Omental fat pad (tissue), 4 donors: Measurements from ENCODE around the gene UBAC1. TPM values are rescaled to one million over a fixed set of nuclear protein-coding genes. Genes with fewer than 3 reads are reported as not detected.

Source experiments
- ATAC-seq: fragments of 150-250 bp; one replicate; pipeline ENCODE4 v1.9.1; 2016; ENCODE audit warnings: mild to moderate bottlenecking, moderate library complexity; ENCODE audit not compliant: low FRiP score
- DNase-seq: peaks from one replicate; pipeline ENCODE4 v3.0.0-alpha.2; 2019; ENCODE audit warnings: low spot score
- CTCF ChIP-seq, 3 donors: fragments of 450-650 bp; IDR thresholded peaks; one replicate each; pipeline ENCODE4 v1.5.1; 2016 to 2017; ENCODE audit warnings: antibody characterized with exemption in 3 of 3, mild to moderate bottlenecking in 3 of 3, moderate library complexity in 2 of 3
- total RNA-seq, 4 donors: library from RNA; depleted of rRNA; stranded (reverse); fragments of >200 nt; gene quantifications; one replicate each; pipeline ENCODE4 v1.1.0, GENCODE V29; 2016

The UBAC1 gene
- total RNA-seq, 4 donors from 2014 or later = 28.4 to 56.7 (median 34.6) TPM

GRCh38 chr9:136002215-136002614, 41.0 kb upstream of the UBAC1 start:
- ATAC-seq = no peak
- DNase-seq = no peak
- no peak for TF ChIP-seq CTCF (IDR thresholded peaks at IDR 0.05)

GRCh38 chr9:136001231-136001630, 40.1 kb upstream of the UBAC1 start:
- DNase-seq (no peak), ATAC-seq (no peak)
- TF ChIP-seq CTCF (IDR thresholded peaks at IDR 0.05) = no peak

- DNase-seq (no peak), ATAC-seq (no peak)
- TF ChIP-seq CTCF (IDR thresholded peaks at IDR 0.05) = no peak
Observed at GRCh38 chr9:135998410-135999071, 37.4 kb upstream of the UBAC1 start.

GRCh38 chr9:135998016-135998380, 36.8 kb upstream of the UBAC1 start:
- TF ChIP-seq CTCF (IDR thresholded peaks at IDR 0.05) = no peak
- DNase-seq = no peak
- no peak for ATAC-seq

- ATAC-seq (no peak), DNase-seq (no peak)
- TF ChIP-seq CTCF (IDR thresholded peaks at IDR 0.05) = no peak
Observed at GRCh38 chr9:135997090-135998015, 36.2 kb upstream of the UBAC1 start.

GRCh38 chr9:135995816-135996215, 34.6 kb upstream of the UBAC1 start:
- no peak for TF ChIP-seq CTCF (IDR thresholded peaks at IDR 0.05)
- no peak for DNase-seq
- no peak for ATAC-seq
